ENCODE results near the gene ACADSB. TPM values are rescaled to one million over a fixed set of nuclear protein-coding genes. Genes with fewer than 3 reads are reported as not detected.

ACADSB gene
- polyA plus RNA-seq, 3 donors: 3.9 to 14.7 (median 7.5) TPM

DNA sequence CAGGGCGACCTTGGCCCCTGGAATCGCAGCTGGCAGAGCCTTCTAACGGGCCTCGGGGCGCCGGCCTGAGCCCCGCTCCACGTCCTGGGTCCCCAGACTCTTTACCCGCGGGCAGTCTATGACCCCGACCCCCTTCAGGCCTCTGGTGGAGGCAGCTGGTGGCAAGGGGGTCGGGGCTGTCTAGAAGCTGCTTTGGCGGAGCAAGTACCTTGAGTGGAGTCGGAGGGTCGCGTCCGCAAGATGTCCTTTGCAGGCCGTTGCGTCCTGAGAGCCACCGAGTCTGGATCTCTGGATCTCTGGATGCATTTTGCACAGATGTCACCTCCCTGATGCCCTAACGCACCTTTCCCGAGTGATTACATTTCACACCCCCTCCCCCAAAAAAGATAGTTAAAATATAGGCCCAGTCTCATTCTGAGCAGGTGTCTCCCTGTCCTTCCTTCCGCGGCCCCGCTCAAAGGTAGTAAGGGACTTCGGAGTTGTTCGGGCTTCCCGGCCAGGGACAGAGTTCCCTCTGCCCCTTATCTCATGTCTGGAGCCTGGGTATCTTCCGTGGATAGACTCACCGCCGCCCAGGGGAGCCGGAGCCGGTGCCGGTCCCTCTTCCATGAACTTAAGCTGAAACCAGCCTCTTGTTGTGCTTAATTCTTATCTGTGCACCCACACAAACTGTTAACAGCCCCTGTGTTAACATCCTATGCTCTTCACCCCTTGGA, 457 bp downstream of the ACADSB start:
- Histone ChIP-seq H3K36me3 (replicated peaks in 1 of 2; ENCODE audit: control insufficient read depth in 1 of 2, insufficient read depth in 2 of 2, low read length in 2 of 2) (no peaks in the 10 kb centered on the region), H3K9ac (ENCODE audit: insufficient read depth, low read length, poor library complexity, severe bottlenecking) (peak overlapping the region; percentile 96), H3K4me1 (ENCODE audit: control insufficient read depth in 1 of 2, insufficient read depth in 2 of 2, low read length in 2 of 2) (peaks cover 25 to 29% of the 10 kb centered on the region in 2 donors), H4K20me1 (ENCODE audit: insufficient read depth, low read length) (peaks cover 29% of the 10 kb centered on the region), H3K4me2 (replicated peaks; ENCODE audit: extremely low read depth, low read length, poor library complexity, severe bottlenecking) (peak overlapping the region; percentile 96), H3K27me3 (ENCODE audit: control insufficient read depth in 2 of 2, insufficient read depth in 2 of 2, low read length in 2 of 2) (no peaks in the 10 kb centered on the region), H3K27ac (ENCODE audit: low read depth in 1 of 2, low read length in 2 of 2) (peak overlapping the region in 1 of 2 donors; percentile 96), H3K79me2 (ENCODE audit: insufficient read depth, low read length) (peaks cover 50% of the 10 kb centered on the region), H2AFZ (ENCODE audit: insufficient read depth, low read depth, low read length, poor library complexity, severe bottlenecking) (peak overlapping the region; percentile 96), H3K9me3 (replicated peaks in 1 of 2; ENCODE audit: control insufficient read depth in 1 of 2, insufficient read depth in 1 of 2, low read length in 2 of 2) (no peaks in the 10 kb centered on the region), H3K4me3 (replicated peaks in 1 of 3; ENCODE audit: low read depth in 2 of 3, low read length in 3 of 3) (peak overlapping the region; percentile 85 to 100 (median 86))
- H3K9me3 Mint-ChIP-seq: peaks cover 0 to 5% (median 2%) of the 10 kb centered on the region in 7 donors
- H3K27ac Mint-ChIP-seq: peak overlapping the region; percentile 50 to 100 (median 99)
- peaks cover 28% of the 10 kb centered on the region for H3K4me1 Mint-ChIP-seq
- H3K27me3 Mint-ChIP-seq (ENCODE audit: low read depth in 3 of 3): peaks cover 0 to 3% (median 1%) of the 10 kb centered on the region in 3 donors
- TF ChIP-seq, protein P1, sequence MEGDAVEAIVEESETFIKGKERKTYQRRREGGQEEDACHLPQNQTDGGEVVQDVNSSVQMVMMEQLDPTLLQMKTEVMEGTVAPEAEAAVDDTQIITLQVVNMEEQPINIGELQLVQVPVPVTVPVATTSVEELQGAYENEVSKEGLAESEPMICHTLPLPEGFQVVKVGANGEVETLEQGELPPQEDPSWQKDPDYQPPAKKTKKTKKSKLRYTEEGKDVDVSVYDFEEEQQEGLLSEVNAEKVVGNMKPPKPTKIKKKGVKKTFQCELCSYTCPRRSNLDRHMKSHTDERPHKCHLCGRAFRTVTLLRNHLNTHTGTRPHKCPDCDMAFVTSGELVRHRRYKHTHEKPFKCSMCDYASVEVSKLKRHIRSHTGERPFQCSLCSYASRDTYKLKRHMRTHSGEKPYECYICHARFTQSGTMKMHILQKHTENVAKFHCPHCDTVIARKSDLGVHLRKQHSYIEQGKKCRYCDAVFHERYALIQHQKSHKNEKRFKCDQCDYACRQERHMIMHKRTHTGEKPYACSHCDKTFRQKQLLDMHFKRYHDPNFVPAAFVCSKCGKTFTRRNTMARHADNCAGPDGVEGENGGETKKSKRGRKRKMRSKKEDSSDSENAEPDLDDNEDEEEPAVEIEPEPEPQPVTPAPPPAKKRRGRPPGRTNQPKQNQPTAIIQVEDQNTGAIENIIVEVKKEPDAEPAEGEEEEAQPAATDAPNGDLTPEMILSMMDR (IDR thresholded peaks at IDR 0.05): no peak
- intact Hi-C loops (cut with micrococcal nuclease): loop anchor here (2.0 to 10.0 kb wide), 4 partner anchors 28 to 1084 kb away; partner anchors contain the start of genes BUB3 (in 2 of the 2), PSTK (in 2 of the 2) and ATE1 (in 1 of the 2)
- peak overlapping the region; percentile 99 to 100 for H3K4me3 Mint-ChIP-seq
- H3K36me3 Mint-ChIP-seq: peaks cover 12% of the 10 kb centered on the region in 2 donors
- 0% methylated on average over 26 of the region's 34 CpGs for WGBS (ENCODE audit: insufficient coverage)
- DNase-seq: peak in 1 of 3 donors; percentile 4

DNA sequence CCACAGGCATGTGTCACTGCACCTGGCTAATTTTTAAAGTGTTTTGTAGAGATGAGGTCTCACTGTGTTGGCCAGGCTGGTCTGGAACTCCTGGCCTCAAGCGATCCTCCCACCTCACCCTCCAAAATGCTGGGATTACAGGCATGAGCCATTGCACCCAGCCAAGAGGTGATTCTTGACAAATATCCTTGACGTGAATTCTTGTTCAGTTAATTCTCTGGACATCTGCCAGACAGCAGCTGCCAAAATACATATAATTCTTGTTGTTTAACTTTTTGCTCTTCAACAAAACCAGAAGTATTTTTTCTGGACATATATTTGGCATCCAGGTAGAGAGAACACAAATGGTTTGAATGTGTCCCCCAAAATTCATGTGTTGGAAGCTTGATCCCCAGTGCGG, 3.2 kb downstream of the ACADSB start:
- Mint-ChIP-seq H3K4me1 (peaks cover 18% of the 10 kb centered on the region), H3K36me3 (peaks cover 4 to 12% of the 10 kb centered on the region in 2 donors), H3K9me3 (peaks cover 0 to 6% (median 2%) of the 10 kb centered on the region in 7 donors), H3K4me3 (no peak overlapping the region), H3K27me3 (ENCODE audit: low read depth in 3 of 3) (peaks cover 0 to 3% (median 1%) of the 10 kb centered on the region in 3 donors), H3K27ac (no peak overlapping the region)
- no peak for DNase-seq
- peaks cover 2% of the 10 kb centered on the region for H4K20me1 ChIP-seq (ENCODE audit: insufficient read depth, low read length)
- H3K27ac ChIP-seq (ENCODE audit: low read depth in 1 of 2, low read length in 2 of 2): no peak overlapping the region
- H3K27me3 ChIP-seq (ENCODE audit: control insufficient read depth in 2 of 2, insufficient read depth in 2 of 2, low read length in 2 of 2): no peaks in the 10 kb centered on the region
- H3K4me1 ChIP-seq (ENCODE audit: control insufficient read depth in 1 of 2, insufficient read depth in 2 of 2, low read length in 2 of 2): peaks cover 22 to 27% of the 10 kb centered on the region in 2 donors
- H3K4me3 ChIP-seq (replicated peaks in 1 of 3; ENCODE audit: low read depth in 2 of 3, low read length in 3 of 3): no peak overlapping the region
- H3K79me2 ChIP-seq (ENCODE audit: insufficient read depth, low read length): peaks cover 23% of the 10 kb centered on the region
- no peak overlapping the region for H2AFZ ChIP-seq (ENCODE audit: insufficient read depth, low read depth, low read length, poor library complexity, severe bottlenecking)
- no peaks in the 10 kb centered on the region for H3K36me3 ChIP-seq (replicated peaks in 1 of 2; ENCODE audit: control insufficient read depth in 1 of 2, insufficient read depth in 2 of 2, low read length in 2 of 2)
- no peaks in the 10 kb centered on the region for H3K9me3 ChIP-seq (replicated peaks in 1 of 2; ENCODE audit: control insufficient read depth in 1 of 2, insufficient read depth in 1 of 2, low read length in 2 of 2)
- no peak overlapping the region for H3K4me2 ChIP-seq (replicated peaks; ENCODE audit: extremely low read depth, low read length, poor library complexity, severe bottlenecking)
- intact Hi-C loops (cut with micrococcal nuclease): loop anchor here in 1 of 2 donors (2.0 kb wide), 1 partner anchor 57 kb away; the partner anchor contains the start of gene C10orf88
- no peak overlapping the region for H3K9ac ChIP-seq (ENCODE audit: insufficient read depth, low read length, poor library complexity, severe bottlenecking)
- TF ChIP-seq, protein P1 (IDR thresholded peaks at IDR 0.05): no peak
- WGBS (ENCODE audit: insufficient coverage): 100% methylated on average over 3 of the region's 3 CpGs

Measured in CD14-positive monocyte (primary cell).